Activated gamma-delta T cell treated with anti-CD3 and anti-CD28 coated beads, Interleukin-2, amount 50 U/mL, for 16 hours (primary cell): ENCODE data around the gene NOL6.
"Not testable (repeated sequence)": the region's sequence is repeated elsewhere in the genome, so short reads cannot be mapped to it uniquely, and the experiment has no call there.

ENCODE experiments used
- DNase-seq: peaks from one replicate; pipeline ENCODE4 v3.0.0-alpha.2; 2020; ENCODE audit warnings: low read depth

Gene NOL6

GRCh38 chr9:33471361-33471760 lies 2.4 kb downstream of the NOL6 start:
- no peak for DNase-seq

GRCh38 chr9:33469891-33470290 lies 3.8 kb downstream of the NOL6 start:
- no peak for DNase-seq

GRCh38 chr9:33468797-33469621 lies 4.7 kb downstream of the NOL6 start:
- DNase-seq = no peak

- DNase-seq = no peak
These were observed 5.5 kb downstream of the NOL6 start for GRCh38 chr9:33468215-33468730.

- no peak for DNase-seq
These were observed 6.2 kb downstream of the NOL6 start for GRCh38 chr9:33467526-33467925.

GRCh38 chr9:33466565-33467495 lies 6.9 kb downstream of the NOL6 start:
- peak; percentile 64 for DNase-seq

GRCh38 chr9:33465596-33466564 lies 7.8 kb downstream of the NOL6 start:
- no peak for DNase-seq

- no peak for DNase-seq
These were observed 8.6 kb downstream of the NOL6 start for GRCh38 chr9:33465096-33465495.

GRCh38 chr9:33464045-33464636 lies 9.6 kb downstream of the NOL6 start:
- no peak for DNase-seq

GRCh38 chr9:33463151-33463550 lies 10.6 kb downstream of the NOL6 start:
- DNase-seq = no peak

GRCh38 chr9:33461492-33461891 lies 12.2 kb downstream of the NOL6 start:
- no peak for DNase-seq

GRCh38 chr9:33460854-33461253 lies 12.9 kb downstream of the NOL6 start:
- DNase-seq = no peak

GRCh38 chr9:33459115-33459514 lies 14.6 kb downstream of the NOL6 start:
- DNase-seq = no peak

- peak; percentile 57 for DNase-seq
These were observed 15.3 kb downstream of the NOL6 start for GRCh38 chr9:33458444-33458843.

GRCh38 chr9:33455945-33456344 lies 17.8 kb downstream of the NOL6 start:
- DNase-seq = no peak

- DNase-seq = not testable (repeated sequence)
These were observed 18.3 kb downstream of the NOL6 start for GRCh38 chr9:33455456-33455855.

GRCh38 chr9:33454661-33455026 lies 19.1 kb downstream of the NOL6 start:
- not testable (repeated sequence) for DNase-seq

- no peak for DNase-seq
These were observed 19.6 kb downstream of the NOL6 start for GRCh38 chr9:33453999-33454660.

GRCh38 chr9:33453286-33453860 lies 20.4 kb downstream of the NOL6 start:
- no peak for DNase-seq

- no peak for DNase-seq
These were observed 20.9 kb downstream of the NOL6 start for GRCh38 chr9:33452828-33453271.
